IPS-11a (cell line): Measurements from ENCODE around the gene CNDP1.

Source experiments
- H3K4me3 ChIP-seq: one replicate; pipeline ENCODE4 v1.5.1; 2013; ENCODE audit warnings: low read depth, low read length, control low read depth

Gene CNDP1

GRCh38 chr18:74505776-74506175, 28.5 kb upstream of the CNDP1 start:
- no peak overlapping the region for H3K4me3 ChIP-seq

DNA sequence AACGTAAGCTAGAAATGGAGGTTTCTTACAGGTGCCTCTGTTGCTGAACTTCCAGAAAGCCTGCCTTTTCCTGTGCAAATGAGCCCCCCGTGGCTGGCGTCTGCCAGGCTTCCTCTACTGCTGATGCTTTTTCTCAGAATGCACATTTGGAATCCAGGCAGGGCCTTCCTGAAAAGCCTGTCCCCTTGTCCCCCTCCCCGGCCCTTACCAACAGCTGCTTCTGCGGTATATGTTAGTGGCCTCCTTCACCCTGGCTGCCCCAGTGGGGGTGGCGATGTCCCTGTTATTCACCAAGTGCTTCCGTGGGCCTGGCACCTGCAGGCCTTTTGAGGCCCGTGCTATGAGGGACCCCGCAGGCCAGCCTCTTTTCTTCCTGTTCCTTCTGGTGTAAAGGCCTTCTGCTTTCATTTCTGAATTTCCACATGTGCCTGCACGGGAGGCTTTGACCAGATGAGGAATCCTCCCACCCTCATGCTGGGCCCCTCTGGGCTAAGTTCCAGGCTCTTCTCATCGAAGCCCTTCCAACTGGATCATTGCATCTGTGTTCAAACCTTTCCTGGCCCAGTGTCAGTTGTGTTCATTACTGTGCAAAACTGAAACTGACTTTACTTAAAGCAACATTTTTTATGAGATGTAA, 27.7 kb upstream of the CNDP1 start:
- no peak overlapping the region for H3K4me3 ChIP-seq

DNA sequence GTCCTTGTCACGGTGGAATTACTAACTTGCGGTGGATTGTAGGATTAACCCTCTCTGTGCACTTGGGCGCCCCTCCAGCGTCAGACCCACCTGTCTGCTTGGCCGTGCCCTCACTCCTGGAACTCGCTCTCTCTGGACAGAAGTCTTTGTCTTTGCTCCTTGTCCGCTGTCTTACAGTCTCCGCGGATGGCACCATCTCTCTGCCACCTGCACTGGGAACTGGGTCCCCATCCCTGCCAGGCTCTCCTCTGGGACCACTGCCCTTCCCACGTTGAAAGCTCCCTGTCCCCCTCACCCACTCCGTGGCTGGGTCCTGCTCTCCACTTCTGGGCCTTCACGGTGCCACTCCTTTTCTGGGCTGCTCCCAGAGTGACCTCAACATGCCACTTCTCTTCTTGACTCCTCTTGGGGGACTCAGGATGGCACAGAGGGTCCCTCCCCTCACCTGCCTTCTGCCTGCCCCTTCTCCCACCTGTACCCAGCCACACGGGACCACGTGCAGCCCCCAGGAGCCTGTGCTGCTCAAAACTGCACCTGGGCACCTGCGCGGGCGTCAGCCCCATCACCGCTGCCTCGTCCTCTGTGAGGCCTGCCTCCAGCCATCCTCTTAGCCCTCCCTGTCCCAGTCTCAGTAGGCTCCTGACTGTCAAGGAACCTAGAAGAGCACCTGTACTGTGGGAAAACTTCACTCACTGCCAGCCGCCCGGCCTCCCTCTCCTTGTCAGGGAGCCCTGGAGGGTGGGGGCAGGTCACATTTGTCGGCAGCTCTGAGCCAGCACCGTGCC, 27.0 kb upstream of the CNDP1 start:
- no peak overlapping the region for H3K4me3 ChIP-seq

GRCh38 chr18:74507927-74508326, 26.4 kb upstream of the CNDP1 start:
- no peak overlapping the region for H3K4me3 ChIP-seq

DNA sequence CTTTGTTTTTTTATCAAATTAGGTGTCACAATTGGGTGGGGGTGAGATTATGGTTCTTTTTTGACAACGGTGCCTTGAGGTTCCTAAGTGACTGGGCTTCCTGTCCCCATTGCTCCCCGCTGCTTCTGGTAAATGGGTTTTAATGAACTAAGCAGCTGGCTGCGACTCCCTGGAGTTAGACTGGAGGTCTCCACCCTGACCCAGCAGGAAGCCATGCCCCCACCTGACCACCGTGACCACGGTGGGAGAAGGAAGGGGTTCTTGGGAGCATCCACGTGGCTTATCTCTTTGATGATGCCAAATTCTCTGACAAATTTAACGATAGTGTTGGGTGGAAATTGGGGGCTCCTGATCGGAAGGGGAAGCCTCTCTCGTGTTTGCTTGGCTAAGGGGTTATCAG, 25.9 kb upstream of the CNDP1 start:
- H3K4me3 ChIP-seq: no peak overlapping the region

- no peak overlapping the region for H3K4me3 ChIP-seq
Observed at GRCh38 chr18:74508821-74509225, 25.5 kb upstream of the CNDP1 start.

DNA sequence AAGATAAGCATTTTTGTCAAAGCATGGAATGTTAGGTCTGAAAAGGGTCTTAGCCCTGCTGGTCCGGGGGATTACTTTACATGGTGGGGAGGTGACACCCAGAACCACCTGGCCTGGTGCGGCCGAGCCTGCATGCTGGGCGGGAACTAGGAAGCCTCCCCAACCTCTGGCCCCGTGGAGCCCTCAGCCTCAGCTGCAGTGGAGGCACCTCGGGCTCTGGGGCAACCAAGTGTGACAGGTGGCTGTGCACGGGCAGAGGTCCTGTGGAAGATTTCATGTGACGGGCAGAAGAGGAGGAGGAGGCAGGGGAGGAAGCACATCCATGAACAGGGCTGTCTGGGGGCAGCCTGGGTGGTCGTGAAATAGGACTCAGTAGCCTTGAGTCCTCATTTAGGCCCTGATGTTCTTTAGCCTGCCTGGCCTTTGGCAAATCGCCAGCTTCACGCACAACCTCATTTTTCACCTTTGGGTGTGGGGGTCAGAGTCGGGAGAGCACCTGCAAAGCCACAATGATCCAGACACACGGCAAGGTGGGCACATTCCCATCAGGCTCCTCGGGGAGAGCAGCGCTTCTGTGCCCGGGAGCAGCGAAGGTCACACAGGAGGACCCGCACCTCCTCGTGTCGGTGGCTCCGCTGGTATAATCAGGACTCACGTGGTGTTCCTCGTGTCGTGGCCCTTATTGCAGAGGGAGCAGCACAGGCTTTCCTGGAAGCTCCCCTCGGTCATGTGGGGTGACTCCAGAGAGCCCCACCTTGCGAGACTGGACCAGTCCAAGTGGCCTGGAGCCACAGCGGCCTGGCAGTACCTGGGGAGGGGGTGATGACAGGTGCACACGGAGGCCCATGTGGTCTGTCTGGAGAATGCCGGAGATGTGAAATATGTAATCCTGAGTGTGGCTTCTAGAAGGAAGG, 24.2 kb upstream of the CNDP1 start:
- H3K4me3 ChIP-seq: no peak overlapping the region

GRCh38 chr18:74510770-74511095, 23.6 kb upstream of the CNDP1 start:
- H3K4me3 ChIP-seq: no peak overlapping the region

GRCh38 chr18:74511823-74512222, 22.5 kb upstream of the CNDP1 start:
- no peak overlapping the region for H3K4me3 ChIP-seq

DNA sequence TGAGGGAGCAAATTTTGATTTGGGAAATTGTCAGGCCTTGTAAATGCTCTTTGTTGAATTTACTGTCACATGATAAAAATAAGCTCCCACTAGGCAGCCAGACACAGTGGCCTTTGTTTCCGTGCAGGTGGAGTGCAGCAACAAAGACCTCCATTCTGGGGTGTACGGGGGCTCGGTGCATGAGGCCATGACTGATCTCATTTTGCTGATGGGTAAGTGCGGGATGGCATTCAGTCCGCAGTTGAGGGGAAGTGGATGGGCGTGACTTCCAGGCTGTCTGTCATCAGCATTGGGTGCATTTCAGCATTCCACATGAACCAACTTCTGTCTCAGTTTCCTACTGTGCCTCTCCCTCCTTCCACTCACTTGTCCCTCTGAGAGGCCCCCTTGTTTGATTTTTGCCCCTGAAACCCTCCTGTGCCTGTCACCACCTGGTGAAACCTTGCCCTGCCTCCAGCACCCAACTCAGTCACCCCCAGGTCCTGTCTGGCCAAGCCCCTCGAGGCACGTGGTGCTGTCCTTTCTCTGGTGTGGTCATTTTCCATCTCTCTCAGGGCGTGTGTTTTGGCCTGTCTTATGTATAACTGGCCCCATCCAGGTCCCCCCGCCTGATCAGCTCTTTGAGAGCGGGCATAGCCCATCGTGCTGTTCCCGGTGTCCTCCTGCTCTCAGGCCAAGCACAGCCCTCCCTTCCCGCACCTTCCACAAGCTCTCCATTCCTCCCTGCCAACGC, 21.8 kb upstream of the CNDP1 start:
- H3K4me3 ChIP-seq: no peak overlapping the region

DNA sequence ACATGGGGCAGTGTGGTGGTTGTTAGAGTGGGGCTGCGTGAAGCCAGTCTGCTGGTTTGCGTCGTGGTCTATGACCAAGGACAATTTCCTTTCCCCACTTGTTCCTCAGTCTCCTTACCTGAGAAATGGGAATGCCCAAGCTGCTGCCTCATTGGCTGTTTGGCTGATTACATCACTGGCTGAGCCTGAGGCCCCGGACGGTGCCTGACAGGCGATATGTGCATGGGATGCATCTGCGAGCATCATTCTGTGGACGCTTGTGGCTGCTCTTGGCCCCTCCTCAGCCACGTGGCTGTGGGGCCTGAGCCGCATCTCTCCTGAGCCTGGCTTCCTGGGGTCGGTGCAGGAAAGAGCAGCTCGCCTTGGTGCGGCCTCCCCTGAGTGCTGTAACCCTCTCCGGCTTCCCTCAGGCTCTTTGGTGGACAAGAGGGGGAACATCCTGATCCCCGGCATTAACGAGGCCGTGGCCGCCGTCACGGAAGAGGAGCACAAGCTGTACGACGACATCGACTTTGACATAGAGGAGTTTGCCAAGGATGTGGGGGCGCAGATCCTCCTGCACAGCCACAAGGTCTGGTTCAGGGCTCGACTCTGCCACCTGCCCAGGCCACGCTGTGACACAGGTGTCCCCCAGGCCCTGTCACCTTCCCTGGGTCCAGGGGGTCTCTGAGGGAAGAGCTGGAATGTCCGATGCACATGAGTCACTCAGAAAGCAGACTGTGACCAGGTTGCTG, 21.0 kb upstream of the CNDP1 start:
- H3K4me3 ChIP-seq: no peak overlapping the region

DNA sequence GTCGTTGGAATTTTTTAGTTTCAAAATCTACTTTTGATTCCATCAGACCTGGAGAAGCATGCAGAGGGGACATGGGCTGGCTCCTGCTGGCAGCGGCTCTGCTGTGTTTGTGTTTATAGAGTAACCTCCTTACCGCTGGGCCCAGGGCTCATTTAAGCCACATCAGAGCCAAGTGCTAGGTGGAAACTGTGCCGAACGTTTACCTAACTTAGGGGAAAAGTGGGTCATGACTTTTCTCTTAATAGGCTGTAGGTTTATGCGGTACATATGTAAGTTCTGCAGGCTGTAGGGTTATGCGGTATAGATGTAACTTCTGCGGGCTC, 20.5 kb upstream of the CNDP1 start:
- H3K4me3 ChIP-seq: no peak overlapping the region

DNA sequence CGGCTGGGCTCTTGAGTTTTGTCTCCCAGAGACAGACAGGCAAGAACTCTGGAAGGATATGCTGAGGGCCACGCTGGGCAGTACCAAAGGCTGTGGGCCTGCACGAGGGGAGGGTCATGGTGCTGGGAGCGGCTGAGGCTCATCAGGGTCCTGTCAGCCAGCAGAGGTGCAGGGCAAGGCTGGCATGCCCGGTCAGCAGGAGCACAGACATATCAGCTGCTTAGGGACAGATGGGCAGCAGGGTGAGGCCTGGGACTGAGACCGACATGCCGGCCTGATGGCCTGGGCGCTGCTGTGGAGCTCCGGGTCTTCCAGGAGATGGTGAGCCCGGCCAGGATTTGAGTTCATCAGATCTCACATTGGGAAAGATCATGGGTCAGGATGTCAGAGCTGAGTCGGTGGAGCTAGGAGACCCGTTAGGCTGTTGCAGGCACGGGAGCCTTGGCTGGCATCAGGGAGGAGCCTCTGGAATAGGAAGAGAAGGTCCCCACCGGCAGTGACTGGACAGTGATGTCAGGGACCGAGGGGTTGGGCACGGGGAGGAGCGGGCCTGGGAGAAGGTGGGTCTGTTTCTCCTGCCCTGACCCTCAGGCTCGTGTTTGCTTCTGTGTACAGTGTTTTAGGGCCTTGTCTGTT, 19.3 kb upstream of the CNDP1 start:
- no peak overlapping the region for H3K4me3 ChIP-seq

GRCh38 chr18:74515620-74516231, 18.6 kb upstream of the CNDP1 start:
- H3K4me3 ChIP-seq: no peak overlapping the region

DNA sequence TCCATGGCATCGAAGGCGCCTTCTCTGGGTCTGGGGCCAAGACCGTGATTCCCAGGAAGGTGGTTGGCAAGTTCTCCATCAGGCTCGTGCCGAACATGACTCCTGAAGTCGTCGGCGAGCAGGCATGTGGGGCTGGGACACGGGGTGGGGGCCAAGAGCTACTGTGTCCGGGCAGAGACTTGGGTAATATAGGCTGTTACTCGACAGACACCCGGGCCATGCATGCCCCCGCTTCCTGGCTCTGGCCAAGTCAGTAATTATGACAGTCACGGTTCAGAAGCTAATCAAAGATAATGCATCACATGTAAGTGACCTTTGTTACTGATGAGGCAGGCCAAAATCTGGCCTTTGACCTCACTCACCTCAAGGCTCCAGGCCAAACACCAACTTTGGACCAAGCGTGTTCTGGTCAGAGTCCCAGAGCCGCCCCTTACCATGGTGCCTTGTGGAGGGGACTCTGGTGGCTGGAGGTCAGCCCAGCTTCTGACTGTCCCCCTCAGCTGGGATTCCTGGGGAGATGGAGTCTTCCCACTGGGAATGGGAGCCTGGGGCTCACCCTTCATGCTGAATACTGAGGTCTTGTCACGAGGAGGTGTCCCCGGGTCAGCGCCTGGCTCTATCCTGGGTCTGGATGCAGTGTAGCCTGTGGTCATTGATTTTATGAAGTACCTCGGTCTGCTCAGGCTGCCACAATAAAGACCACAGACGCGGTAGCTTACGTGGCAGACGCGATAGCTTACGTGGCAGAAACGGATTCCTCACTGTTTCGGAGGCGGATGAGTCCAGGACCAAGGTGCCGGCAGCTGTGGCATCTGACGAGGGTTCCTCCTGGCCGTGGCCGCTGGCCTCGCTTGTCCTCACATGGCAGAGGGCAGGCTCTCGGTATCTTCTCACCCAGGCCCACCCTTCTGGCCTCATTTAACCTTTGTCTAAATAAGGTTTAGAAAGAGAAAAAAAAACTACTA, 17.7 kb upstream of the CNDP1 start:
- no peak overlapping the region for H3K4me3 ChIP-seq

DNA sequence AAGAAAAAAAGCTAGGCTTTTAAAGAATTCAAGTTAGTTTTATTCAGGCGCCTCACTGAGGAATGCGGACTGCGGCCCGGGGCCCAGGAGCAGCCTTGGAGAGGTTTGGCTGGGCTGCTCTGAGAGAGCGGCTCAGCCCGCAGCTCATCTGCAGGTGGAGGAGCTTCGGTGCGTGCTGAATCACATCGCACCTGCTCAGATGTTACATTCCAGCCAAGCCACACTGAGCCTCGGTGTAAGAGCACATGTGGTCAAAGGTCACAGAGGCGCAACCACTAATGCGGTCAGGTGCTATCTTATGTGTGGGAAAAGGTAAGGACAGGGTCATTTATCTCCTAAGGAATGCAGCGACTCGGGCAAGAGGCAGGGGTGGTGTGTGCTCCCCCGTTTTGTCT, 17.1 kb upstream of the CNDP1 start:
- H3K4me3 ChIP-seq: no peak overlapping the region

- no peak overlapping the region for H3K4me3 ChIP-seq
Observed at GRCh38 chr18:74518456-74519295, 15.6 kb upstream of the CNDP1 start.
